Measurements from ENCODE around the gene RFFL. TPM values are rescaled to one million over a fixed set of nuclear protein-coding genes. Genes with fewer than 3 reads are reported as not detected.

The RFFL gene
- total and polyA plus RNA-seq, 9 of the 15 experiments (the other 6 are each of a cell fraction or from before 2014, with no cell fraction given), result 3.4 to 18.1 (median 12.8) TPM

- TF ChIP-seq HMGN3 (IDR thresholded peaks at IDR 0.05; ENCODE audit: borderline replicate concordance, extremely low read depth, insufficient read length, low read depth, low read length) (peak; percentile 65), ZNF217 (CRISPR knock-in tag; IDR thresholded peaks at IDR 0.05) (no peak), RBBP5 (IDR thresholded peaks at IDR 0.05; ENCODE audit: borderline replicate concordance, insufficient read depth, low read length, poor library complexity, severe bottlenecking) (peak; percentile 65), BHLHE40 (IDR thresholded peaks at IDR 0.05; ENCODE audit: low read length) (peak; percentile 35; the same call in 1 of the 2 replicates), IRF2 (CRISPR knock-in tag; IDR thresholded peaks at IDR 0.05) (no peak), TBL1XR1 (IDR thresholded peaks at IDR 0.05; ENCODE audit: low read length in 2 of 2) (peak in 1 of 2 experiments; percentile 12; a peak in 1 of 4 replicates), PHF20 (IDR thresholded peaks at IDR 0.05; ENCODE audit: partially characterized antibody) (peak; percentile 58), ZFX (CRISPR knock-in tag; IDR thresholded peaks at IDR 0.05) (peak; percentile 43), CTBP1 (IDR thresholded peaks at IDR 0.05; ENCODE audit: borderline replicate concordance) (peak; percentile 16; the same call in 1 of the 2 replicates), EWSR1 (IDR thresholded peaks at IDR 0.05; ENCODE audit: borderline replicate concordance, low read depth, partially characterized antibody) (no peak), CEBPB (tag; IDR thresholded peaks at IDR 0.05) (no peak), ZNF407 (IDR thresholded peaks at IDR 0.05; ENCODE audit: low read depth) (no peak), MYC (IDR thresholded peaks at IDR 0.05; ENCODE audit: low read depth, low read length) (peak; percentile 70), MYC (CRISPR knock-in tag; IDR thresholded peaks at IDR 0.05; ENCODE audit: borderline replicate concordance, low read depth) (no peak)
- TF ChIP-seq, protein P1, sequence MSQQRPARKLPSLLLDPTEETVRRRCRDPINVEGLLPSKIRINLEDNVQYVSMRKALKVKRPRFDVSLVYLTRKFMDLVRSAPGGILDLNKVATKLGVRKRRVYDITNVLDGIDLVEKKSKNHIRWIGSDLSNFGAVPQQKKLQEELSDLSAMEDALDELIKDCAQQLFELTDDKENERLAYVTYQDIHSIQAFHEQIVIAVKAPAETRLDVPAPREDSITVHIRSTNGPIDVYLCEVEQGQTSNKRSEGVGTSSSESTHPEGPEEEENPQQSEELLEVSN (IDR thresholded peaks at IDR 0.05; ENCODE audit: borderline replicate concordance in 1 of 2, extremely low read depth in 1 of 2, insufficient read depth in 1 of 2, insufficient read length in 1 of 2, low read depth in 1 of 2, low read length in 1 of 2, poor library complexity in 1 of 2, severe bottlenecking in 1 of 2), result peak; percentile 74 to 91
Observed at GRCh38 chr17:35088881-35089585, 25.5 kb upstream of the RFFL start (continued).

Measured in K562 (cell line).